HG03025 (cell line): Measurements from ENCODE around the gene KLC4.

ENCODE experiments used
- ATAC-seq: cut with Tn5 transposase; IDR thresholded peaks from one replicate; pipeline ENCODE4 v1.9.1; 2021; ENCODE audit warnings: mild to moderate bottlenecking, moderate library complexity; ENCODE audit not compliant: unreplicated experiment, low FRiP score

The KLC4 gene

DNA sequence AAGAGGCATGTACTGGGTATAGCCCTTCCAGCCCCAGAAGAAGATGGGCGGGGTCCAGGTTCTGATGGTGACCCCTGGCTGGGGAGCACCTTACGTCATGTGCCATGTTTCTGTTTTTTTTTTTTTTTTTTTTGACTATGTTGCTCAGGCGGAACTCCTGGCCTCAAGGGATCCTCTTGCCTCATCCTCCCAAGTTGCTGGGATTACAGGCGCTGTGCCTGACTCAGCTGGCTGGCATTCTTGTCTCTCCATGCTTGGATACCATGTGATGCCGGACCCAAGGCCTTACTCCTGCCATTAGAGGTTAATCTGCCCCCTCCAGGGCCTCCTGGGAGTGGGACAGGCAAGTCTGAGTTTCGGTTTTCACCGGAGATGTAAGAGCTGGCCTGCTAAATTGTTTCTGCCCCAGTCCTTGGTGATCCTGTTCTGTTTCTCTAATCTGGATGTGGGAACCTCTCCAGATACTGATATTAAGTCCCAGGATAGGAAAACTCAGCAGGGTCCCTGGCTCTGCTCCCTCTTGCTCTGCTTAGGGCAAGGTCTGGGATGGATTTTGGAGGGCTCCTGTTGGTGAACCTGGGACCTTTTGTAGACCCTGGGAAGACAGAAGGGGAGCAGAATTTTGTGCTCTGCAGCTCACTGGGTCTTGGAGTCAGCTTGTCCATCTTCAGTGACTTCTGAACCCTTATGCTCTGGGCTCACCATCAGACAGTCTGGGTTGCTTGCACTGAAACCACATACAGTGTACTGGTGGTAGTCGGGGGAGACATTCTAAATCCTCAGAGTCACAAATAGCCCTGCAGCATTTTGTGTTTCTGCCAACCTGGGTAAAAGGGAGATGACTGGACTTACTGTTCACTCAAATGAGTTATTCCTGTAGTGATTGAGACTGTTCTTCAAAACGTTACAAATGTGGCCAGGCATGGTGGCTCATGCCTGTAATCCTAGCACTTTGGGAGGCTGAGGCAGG lies 61.8 kb downstream of the KLC4 start:
- ATAC-seq, result no peak

DNA sequence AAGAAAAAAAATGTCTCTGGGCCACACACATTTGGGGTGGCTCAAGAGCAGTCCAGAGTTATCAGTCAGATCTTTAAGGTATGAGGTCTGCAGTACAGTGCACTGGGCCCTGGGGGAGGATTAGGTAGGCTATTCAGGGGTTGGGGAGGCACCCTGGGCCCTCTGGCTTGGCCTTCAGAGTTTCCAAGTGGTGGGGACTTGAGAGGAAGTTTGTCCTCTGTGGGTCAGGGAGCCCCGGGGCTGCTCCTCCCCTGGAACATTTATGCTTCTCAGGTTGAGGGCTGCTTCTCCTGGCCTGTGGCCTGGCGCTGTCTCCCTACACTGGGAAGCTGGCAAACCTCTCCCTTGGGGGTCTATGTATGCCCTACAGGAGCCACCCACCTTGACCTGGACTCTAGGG lies 62.7 kb downstream of the KLC4 start:
- ATAC-seq, result no peak

DNA sequence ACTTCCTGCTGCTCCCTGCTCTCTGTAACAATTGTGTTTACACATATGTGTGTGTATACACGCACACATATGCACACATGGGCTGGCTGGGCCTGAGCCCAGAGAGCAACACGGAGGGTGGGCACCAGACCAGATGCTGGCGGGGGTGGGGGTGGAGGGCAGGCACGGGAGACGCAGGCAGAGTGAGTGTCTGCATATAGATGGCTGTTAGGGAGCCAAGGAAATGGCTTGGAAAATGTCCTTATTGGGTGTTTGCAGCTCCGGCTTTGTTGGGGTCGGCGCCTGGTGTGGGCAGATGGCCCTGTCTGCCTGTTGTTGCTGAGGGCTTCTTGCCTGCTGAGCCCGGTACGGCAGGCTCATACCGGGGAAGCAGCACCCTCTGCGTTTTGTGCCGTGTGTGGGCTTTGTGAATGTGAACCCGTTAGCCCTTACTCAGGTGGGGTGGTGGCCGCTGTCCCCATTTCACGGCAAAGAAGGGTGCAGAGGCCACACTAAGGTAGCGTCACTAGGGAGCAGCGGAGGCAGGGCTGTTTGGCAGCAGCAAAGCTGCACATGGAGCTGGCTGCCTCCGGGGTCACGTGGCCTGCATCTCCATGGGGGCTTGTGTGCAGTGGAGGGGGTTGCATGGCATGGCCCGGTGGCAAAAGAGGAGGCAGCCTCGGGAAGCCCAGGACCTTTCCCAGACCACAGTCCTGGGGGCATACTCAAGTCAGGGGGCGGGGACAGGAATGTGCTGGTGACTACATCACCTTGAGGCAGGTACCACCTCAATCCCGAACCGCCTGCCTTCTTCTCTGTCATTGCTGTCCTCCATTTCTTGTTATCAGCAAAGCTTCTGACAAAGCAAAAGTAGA lies 64.3 kb downstream of the KLC4 start:
- ATAC-seq, result no peak

DNA sequence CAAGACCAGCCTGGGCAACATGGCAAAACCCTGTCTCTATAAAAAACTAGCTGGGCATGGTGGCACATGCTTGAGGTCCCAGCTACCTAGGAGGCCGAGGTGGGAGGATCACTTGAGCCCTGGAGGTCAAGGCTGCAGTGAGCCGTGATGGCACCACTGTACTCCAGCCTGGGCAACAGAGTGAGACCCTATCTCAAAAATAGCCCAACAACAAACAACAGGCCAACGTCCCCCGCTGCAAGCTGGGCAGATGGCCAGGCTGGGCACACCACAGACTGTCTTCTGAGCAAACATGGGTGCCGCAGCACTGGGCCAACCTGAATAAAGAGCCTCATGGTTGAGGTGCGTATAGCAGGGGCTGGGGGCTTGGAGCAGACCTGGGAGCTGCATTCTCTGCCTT lies 65.0 kb downstream of the KLC4 start:
- ATAC-seq, result no peak
